Stomach (tissue), 4 donors: ENCODE data around the gene IYD.

Experiments
- POLR2A ChIP-seq, 4 donors: fragments of 450-650 bp; IDR thresholded peaks; one replicate each; pipeline ENCODE4 v1.6.1; 2016; ENCODE audit warnings: antibody characterized with exemption in 4 of 4, control low read depth in 2 of 4, mild to moderate bottlenecking in 1 of 4, moderate library complexity in 1 of 4
- POLR2AphosphoS5 ChIP-seq, 3 donors: sonication (generic); formaldehyde crosslinking; IDR thresholded peaks; one replicate each; pipeline ENCODE4 v1.6.1; 2016; ENCODE audit warnings: antibody characterized with exemption in 3 of 3
- TF ChIP-seq, protein P1 (sequence below), 7 experiments: fragments of 450-650 bp in 4 of 7; fragments of 200-600 bp in 3 of 7; sonication (generic) in 3 of 7; IDR thresholded peaks; one replicate each; pipeline ENCODE4 v1.5.1; 2016 to 2019; ENCODE audit warnings: antibody characterized with exemption in 7 of 7, control low read depth in 2 of 7, mild to moderate bottlenecking in 1 of 7

DNA sequence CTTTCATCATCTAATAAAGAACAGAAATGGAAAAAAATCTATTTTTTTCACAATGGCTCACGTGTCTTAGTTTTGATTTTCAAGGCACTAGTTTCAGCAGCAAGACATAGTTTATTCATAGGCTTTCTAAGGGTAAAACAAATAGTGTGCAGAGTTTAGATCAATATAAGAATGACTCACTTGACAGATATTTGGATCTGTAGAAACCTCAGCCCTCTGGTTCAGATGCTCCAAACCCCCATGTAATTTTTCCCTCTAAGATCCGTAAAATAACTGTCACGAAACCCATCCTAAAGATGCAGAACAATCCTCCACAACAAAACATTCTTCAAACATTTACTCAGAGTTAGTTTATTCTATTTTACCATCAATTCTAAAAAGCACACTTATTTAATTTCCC, 43.4 kb downstream of the IYD start:
- TF ChIP-seq, protein P1, sequence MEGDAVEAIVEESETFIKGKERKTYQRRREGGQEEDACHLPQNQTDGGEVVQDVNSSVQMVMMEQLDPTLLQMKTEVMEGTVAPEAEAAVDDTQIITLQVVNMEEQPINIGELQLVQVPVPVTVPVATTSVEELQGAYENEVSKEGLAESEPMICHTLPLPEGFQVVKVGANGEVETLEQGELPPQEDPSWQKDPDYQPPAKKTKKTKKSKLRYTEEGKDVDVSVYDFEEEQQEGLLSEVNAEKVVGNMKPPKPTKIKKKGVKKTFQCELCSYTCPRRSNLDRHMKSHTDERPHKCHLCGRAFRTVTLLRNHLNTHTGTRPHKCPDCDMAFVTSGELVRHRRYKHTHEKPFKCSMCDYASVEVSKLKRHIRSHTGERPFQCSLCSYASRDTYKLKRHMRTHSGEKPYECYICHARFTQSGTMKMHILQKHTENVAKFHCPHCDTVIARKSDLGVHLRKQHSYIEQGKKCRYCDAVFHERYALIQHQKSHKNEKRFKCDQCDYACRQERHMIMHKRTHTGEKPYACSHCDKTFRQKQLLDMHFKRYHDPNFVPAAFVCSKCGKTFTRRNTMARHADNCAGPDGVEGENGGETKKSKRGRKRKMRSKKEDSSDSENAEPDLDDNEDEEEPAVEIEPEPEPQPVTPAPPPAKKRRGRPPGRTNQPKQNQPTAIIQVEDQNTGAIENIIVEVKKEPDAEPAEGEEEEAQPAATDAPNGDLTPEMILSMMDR (IDR thresholded peaks at IDR 0.05) = no peak
- TF ChIP-seq POLR2A (IDR thresholded peaks at IDR 0.05) = no peak
- TF ChIP-seq POLR2AphosphoS5 (IDR thresholded peaks at IDR 0.05) = no peak
